Parietal lobe (tissue), 2 donors: ENCODE measurements around the gene TPX2. TPM values are rescaled to one million over a fixed set of nuclear protein-coding genes. Genes with fewer than 3 reads are reported as not detected.

ENCODE experiments used
- small RNA-seq: library from RNA; depleted of rRNA; stranded (forward); fragments of <200 nt; gene quantifications from one replicate; pipeline ENCODE3, GENCODE V24; 2014; ENCODE audit warnings: low replicate concordance
- total RNA-seq: library from RNA; depleted of rRNA; stranded (reverse); fragments of >200 nt; gene quantifications from one replicate; pipeline ENCODE4 v1.2.3, GENCODE V29; 2014

Gene TPX2
- total RNA-seq = 11.0 TPM

GRCh38 chr20:31738729-31739549, at the start of gene TPX2:
TPX2 (plus strand) TSS chr20:31739290; CDS start chr20:31757477, 18,187 bp downstream.

GRCh38 chr20:31722257-31723068, 16.6 kb upstream of the TPX2 start, which contains the start of gene BCL2L1:
BCL2L1 (minus strand) TSS chr20:31722868; CDS start chr20:31722218, 650 bp downstream.

GRCh38 chr20:31819083-31819784, 80.1 kb downstream of the TPX2 start, which contains the start of gene MYLK2:
MYLK2 (plus strand) TSS chr20:31819356; CDS start chr20:31819581, 225 bp downstream.

GRCh38 chr20:31845300-31845863, 106.3 kb downstream of the TPX2 start, which contains the start of gene FOXS1:
FOXS1 (minus strand) TSS chr20:31845604; CDS start chr20:31845542, 62 bp downstream.

Small RNA genes within 50 kb of the gene (small RNA-seq; reads per million reads assigned to genes)
- not detected for gene AL160175.1

Other genes starting within 250 kb of the TPX2 start
- gene HM13, start 224.8 kb upstream of the TPX2 start, total RNA-seq = 49.5 TPM
- gene ID1, start 134.0 kb upstream of the TPX2 start, total RNA-seq = 26.0 TPM
- gene COX4I2, start 101.4 kb upstream of the TPX2 start, total RNA-seq = not detected
- gene BCL2L1, start 16.4 kb upstream of the TPX2 start, total RNA-seq = 50.7 TPM
- 0.94 TPM for gene MYLK2, start 80.1 kb downstream of the TPX2 start, total RNA-seq
- not detected for gene FOXS1, start 106.3 kb downstream of the TPX2 start, total RNA-seq
- 6.6 TPM for gene DUSP15, start 131.2 kb downstream of the TPX2 start, total RNA-seq
- 4.4 TPM for gene TTLL9, start 131.3 kb downstream of the TPX2 start, total RNA-seq
- gene PDRG1, start 212.8 kb downstream of the TPX2 start, total RNA-seq = 5.6 TPM
- gene XKR7, start 228.9 kb downstream of the TPX2 start, total RNA-seq = 18.2 TPM